Occipital lobe (tissue), 3 donors: ENCODE measurements around the gene CMYA5. TPM values are rescaled to one million over a fixed set of nuclear protein-coding genes. Genes with fewer than 3 reads are reported as not detected.
A peak's percentile ranks its signal among the peaks of the same experiment; 100 is the strongest.

ENCODE experiments used
- DNase-seq: peaks from one replicate; lab custom pipeline; 2025; lab: John Stamatoyannopoulos, UW
- small RNA-seq: library from RNA; depleted of rRNA; stranded (forward); fragments of <200 nt; gene quantifications from one replicate; pipeline ENCODE3, GENCODE V24; 2014
- total RNA-seq: library from RNA; depleted of rRNA; stranded (reverse); fragments of >200 nt; gene quantifications from one replicate; pipeline ENCODE4 v1.2.3, GENCODE V29; 2014

Gene CMYA5
- total RNA-seq, 1 donor from 2014 or later: 1.2 TPM

DNA sequence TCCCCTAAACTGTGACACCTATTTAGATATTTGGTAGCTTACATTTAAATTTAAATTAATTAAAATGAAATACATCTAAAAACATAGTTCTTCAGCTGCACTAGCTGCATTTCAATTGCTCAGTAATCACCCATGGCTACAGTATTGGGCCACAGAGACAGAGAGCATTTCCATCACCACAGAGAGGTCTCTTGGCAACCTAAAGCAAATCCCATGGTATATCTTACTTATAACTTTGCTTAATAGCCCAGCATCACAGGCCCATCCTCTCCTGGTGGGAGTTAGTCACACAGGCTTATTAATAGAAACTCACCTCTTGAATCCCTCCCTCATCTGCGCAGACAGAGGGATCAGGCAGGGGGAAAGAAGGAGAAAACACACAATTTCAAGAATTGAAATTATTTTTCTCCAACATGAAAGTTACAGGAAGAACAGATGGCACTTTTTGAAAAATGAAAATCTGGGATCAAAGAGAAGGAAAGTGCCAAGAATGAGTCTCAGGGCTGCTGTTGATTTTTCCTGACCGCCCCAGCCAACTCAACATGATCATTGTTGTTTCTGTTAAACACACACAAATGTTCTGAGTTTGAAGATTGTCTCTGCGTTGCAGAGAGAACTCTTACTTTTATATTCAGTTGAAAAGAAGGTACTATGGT is 144.6 kb downstream of the CMYA5 start:
- no peak for DNase-seq

DNA sequence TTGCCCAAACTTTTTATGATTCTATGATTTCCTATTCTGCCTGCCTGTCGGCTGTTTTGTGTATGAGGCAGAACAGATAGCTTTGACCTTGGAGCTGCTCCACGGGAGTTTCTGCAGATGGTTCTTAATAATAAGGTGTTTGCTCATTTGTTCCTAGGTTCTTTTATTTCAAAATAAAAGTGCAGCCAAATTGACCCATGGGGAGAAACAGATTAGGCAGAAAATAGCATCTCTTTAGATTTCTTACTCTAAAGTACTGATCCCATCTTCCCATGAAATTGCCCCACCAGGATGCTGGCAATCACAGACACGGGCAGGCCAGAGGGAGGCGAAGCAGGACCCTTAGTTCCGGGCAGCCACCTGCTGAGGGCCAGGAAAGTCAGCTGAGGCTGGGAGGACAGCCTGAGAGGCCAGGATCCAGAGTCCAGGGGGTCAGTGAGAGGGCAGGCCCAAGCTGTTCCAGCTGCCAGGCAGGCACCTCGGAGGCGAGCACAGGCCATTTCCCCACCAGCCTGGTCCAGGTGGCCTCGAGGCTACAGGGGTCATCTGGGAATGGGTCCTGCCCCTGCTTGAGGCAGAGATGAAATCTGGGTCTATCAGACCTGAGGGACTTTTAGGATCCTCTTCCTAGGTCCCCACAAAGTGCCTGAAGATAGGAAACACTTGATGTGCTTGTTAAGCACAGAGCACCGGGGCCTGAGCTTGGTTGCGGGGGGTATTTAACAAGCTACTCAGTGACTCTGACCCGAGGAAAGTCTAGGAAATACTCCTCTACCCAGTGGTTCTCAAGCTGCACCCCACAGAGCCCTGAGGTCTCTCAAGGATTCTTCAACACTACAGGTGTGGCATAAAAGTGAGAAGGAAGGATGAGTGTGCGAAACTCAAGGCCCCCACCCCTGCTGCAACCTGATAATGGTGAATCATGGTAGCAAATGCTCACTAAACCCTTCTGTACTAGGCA is 145.4 kb downstream of the CMYA5 start:
- no peak for DNase-seq

DNA sequence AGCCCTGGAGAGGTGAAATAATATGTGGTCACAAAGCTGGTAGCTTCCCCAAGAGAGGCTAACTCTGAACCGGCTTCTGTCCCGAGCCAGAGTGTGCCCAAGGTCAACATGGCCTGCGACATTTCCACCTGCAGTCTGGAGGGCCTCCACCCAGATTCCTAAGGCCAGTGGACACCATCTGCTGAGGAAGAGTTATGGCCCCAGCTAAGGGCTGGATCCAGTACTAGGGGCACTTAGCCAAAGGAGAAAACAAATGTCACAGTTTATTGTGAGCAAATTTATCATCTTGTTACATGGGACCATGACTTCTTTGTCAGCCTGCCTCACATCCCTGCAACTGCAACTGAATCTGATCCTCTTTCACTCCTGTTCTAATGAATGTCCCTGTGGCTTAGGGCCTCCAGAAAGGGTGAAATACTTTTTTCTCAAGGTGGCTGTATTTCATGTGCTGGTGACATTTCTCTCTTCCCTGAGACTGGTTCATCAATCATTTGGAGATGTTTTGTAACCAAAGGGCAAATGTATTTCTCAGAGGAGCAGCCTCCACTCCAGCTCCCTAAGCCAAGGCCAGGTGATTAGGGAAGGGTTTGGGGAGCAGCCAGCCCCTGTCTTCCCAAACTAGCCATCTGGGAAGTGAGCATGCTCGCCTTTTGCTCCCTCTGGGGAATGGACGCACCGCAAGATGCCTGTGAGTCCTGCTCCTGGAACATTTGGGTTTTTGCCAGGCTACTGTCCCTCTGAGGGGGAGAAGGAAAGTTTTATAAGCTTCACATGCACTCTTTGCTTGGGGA is 148.3 kb downstream of the CMYA5 start:
- no peak for DNase-seq

DNA sequence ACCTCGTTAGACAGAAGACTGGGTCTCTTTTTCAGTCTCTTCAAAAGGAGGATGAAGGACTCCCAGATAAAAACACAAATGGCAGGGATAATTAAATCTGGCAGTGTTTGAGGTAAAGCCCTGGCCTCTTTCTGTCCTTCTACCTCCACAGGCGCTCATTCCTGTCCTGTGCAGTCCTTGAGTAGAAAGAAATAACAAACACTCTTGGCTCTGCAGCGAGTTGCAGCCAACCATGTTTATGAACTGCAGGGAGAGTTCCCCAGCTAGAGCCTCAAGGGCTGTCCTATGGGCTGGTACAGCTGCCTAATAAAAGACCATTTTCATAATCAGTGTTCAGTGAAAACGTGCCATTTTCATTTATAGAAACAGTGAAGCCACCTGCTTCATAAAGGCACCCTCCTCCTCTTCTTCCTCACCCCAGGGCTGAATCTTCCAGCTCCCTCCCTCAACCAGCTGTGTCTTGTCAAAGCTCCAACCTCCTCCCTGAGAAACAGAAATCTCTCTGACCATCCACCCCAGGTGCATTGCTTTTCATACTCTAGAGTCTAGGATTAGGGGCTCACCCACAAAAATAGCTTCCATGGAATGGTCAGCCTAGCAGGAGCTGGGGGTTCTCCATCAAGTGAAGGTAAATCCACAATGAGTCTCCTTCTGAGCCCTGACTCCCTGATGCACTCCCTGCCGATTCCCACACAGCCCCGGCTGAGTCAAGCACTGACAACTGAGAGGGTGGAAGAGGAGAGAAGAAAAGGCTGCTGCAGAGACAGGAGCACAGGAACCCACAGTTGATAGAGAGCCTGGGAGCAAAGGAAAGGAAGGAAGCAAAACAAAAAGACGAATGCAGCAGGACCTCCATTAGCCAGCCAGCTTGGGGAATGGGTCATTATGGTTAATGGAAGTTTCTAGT is 150.7 kb downstream of the CMYA5 start:
- peak; percentile 53 for DNase-seq

GRCh38 chr5:79841172-79841571 is 151.5 kb downstream of the CMYA5 start:
- no peak for DNase-seq

DNA sequence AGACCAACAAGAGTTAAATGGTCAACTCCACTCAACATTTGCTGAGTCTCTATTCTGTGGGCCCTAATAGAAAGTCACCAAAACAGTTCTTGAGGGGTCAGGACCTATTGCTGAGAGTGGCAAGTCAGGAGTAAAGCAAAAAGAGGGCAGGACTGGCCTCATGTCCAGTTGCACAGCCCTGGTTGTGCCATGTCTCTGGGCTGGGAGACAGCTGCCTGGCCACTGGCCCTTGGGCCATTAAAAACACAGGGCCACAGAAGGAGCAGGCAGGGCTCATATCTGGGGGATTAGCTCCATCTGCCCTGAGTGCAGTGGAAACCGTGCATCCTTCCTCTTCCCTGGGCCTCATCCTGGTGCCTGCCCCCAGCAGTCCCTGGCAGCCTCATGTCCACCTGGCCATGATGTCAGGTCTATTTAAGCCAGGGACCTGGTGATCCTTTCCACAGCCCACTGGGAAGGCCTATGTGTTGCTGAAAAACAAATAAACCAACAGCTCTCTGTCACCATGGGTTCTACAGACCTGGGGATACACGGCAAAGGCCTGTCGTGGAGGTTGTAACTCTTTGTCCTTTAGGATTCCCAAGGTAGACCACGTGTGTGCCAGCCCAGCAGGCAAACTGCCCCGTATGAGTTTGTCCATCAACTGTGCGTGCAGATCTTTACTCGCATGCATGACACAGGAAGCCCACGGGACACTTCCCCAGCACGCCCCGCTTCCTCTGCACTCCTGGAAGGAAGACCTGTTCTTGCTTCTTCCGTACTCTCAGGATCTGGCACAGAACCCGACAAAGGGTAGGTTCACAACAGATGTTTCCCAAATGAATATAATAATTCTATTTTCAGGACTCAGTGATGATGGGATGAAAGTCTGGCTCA is 152.6 kb downstream of the CMYA5 start:
- DNase-seq: no peak

DNA sequence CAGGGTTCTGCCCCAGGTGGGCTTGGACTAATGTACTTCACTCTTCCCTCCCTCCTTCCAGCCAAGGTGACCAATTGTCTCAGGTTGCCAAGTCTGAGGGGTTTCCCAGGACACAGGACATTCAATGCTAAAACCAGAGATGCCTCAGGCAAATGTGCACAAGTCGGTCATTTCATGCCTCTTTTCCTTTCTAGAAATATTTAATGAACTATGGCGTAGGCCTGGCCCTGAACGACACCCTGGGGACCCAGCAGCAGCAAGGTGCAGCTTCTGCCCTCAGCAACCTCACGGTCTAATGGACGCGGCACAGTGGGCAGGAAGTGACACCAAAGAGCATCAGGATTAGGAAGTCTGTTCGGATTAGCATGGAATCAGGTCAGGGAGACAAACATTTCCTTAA is 153.4 kb downstream of the CMYA5 start:
- DNase-seq: no peak

- no peak for DNase-seq
Observed at GRCh38 chr5:79843450-79844388, 154.1 kb downstream of the CMYA5 start.

DNA sequence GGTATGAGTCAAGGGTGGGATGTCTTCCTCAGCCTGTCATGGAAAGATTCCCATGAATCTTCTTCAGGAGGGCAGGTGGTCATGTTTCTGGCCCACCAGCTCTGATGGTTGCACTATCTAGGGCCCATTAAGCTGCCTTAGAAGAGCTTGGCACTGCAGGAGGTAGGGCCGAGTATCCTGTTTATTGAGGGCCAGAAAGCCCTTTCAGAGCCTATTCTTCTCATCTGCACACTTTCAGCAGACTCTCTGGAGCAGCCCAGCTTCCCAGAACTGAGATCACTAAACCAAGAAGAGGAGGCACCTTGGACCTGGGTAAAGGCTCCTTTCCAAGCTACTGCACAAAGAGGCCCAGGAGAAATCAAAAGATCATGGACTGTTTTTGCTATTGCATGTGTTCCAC is 154.9 kb downstream of the CMYA5 start:
- no peak for DNase-seq

DNA sequence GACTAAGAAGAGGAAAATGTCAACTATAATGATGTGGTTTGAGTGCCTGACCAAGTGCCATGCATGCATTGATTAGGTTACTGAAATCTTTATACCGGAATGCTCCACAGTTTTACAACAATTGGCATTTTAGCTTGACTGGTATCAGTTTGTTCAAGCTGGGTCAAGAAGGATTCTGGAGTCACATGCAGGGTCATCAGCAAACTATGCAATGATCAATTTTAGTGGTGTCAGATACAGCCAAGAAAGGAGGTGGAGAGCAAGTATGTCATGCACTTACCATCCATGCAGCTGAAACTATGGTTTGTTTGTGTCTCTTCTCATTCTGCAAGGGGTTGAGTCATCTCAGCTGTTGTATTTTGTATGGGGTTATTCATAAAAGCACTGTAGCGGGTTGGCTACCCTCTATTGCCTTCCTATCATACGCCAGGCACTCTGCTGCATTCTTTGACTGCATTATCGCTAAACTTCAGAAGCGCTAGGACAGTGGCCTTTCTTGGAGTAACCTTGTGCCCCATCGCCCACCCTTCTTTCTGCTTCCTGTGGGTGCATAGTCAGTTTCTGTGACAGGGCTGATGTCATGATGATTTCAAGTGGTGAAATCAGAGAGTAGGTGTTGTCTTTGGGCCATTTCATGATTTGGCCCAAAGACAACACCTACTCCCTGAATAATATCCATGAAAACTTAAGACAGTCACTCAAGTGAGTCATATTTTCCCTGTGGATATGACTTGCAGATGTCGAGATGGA is 156.0 kb downstream of the CMYA5 start:
- no peak for DNase-seq

DNA sequence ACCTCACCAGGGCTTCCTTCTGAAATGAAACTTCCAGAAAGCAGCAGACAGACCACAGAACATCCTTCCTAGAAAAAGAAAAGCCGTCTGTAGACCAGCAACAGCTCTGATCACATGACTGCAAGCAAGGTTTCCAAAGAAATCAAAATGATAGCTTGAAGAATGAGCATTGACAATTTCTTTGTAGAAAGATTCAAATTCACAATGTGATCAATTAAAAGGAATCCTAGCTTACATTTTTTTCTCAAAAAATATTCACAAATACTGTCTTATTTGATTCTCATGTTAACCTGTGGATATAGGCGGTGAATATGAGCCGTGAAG is 156.5 kb downstream of the CMYA5 start:
- DNase-seq: no peak

DNA sequence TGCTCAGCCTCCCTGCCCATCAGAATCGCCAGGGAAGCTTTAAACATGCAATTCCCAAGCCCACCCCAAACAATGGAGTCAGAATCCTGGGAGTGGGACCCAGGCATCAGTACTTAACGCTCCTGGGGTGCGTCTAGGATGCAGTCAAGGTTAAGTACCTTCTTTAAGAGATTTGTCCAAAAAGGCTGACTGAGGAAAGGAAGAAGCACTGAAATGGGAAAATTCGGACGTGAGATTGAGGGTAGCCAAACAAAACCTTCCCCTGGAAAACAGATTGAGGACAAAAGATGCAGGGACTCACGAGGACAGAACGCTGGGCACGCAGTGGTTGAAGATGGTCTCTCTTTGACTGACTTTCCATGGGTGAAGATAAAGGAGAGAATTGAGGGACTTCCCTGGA is 157.9 kb downstream of the CMYA5 start:
- DNase-seq: no peak

- DNase-seq: no peak
Observed at GRCh38 chr5:79849061-79849460, 159.4 kb downstream of the CMYA5 start.

Small RNAs within 50 kb of the gene (small RNA-seq; reads per million reads assigned to genes)
- gene AC008496.1: not detected

Other genes starting within 250 kb of the CMYA5 start
- gene HOMER1, start 175.7 kb upstream of the CMYA5 start, total RNA-seq: 174 TPM
- gene TENT2, start 77.4 kb upstream of the CMYA5 start, total RNA-seq: 85.6 TPM